A549 (cell line): ENCODE results near the gene RRP15. TPM values are rescaled to one million over a fixed set of nuclear protein-coding genes. Genes with fewer than 3 reads are reported as not detected.
A peak's percentile ranks its signal among the peaks of the same experiment; 100 is the strongest.
"Not testable (repeated sequence)": the region's sequence is repeated elsewhere in the genome, so short reads cannot be mapped to it uniquely, and the experiment has no call there.

ENCODE experiments used
- ATAC-seq, 2 experiments: fragments of 200-7000 bp in 1 of 2; fragments of >200 bp in 1 of 2; cut with Nextera tagmentation in 1 of 2; cut with Tn5 transposase in 1 of 2; 3 replicates each; pipeline versions ENCODE4 v1.8.0 to v1.9.1; 2018 to 2020; ENCODE audit warnings: mild to moderate bottlenecking in 1 of 2, moderate library complexity in 1 of 2
- CTCF ChIA-PET: fragments of 300-600 bp; sonication (Branson Sonifier 250); formaldehyde crosslinking; extraction: SDS; loops from one replicate; lab custom pipeline; 2021; ENCODE audit warnings: antibody characterized with exemption, inconsistent platforms; lab: Yijun Ruan, JAX
- POLR2A ChIA-PET: fragments of 350-600 bp; formaldehyde crosslinking; extraction: SDS; loops from one replicate; lab custom pipeline; 2021; ENCODE audit warnings: antibody characterized with exemption, inconsistent platforms; lab: Yijun Ruan, JAX
- DNase-seq, 2 experiments: peaks; one replicate each; pipeline versions ENCODE4 v3.0.0 to v3.0.0-alpha.2; 2011 to 2016; ENCODE audit warnings: low read depth in 1 of 2, low spot score in 1 of 2
- FAIRE-seq: peaks from 2 replicates; lab custom pipeline; 2011; peaks lifted over from hg19 to GRCh38; lab: Jason Lieb, UNC
- H3K27ac ChIP-seq, 2 experiments: fragments of >200 bp; sonication (Bioruptor Twin); formaldehyde crosslinking; 3 replicates each; pipeline ENCODE4 v1.5.1; 2016 to 2017
- H3K4me1 ChIP-seq: fragments of >200 bp; sonication (Bioruptor Twin); formaldehyde crosslinking; 3 replicates; pipeline ENCODE4 v1.6.1; 2016
- H3K4me2 ChIP-seq: fragments of >200 bp; sonication (Bioruptor Twin); formaldehyde crosslinking; 3 replicates; pipeline ENCODE4 v1.6.1; 2016
- H3K4me3 ChIP-seq: fragments of >200 bp; sonication (Bioruptor Twin); formaldehyde crosslinking; 3 replicates; pipeline ENCODE4 v1.5.1; 2016
- H3K9me3 ChIP-seq: fragments of >200 bp; sonication (Bioruptor Twin); formaldehyde crosslinking; 3 replicates; pipeline ENCODE4 v1.6.1; 2016
- CEBPB ChIP-seq, 2 experiments: fragments of >200 bp in 1 of 2; sonication (Bioruptor Twin) in 1 of 2; formaldehyde crosslinking in 1 of 2; IDR thresholded peaks; 2 replicates each; pipeline ENCODE4 v1.6.1; 2012 to 2016
- EHF ChIP-seq: fragments of 250-450 bp; sonication (Bioruptor Pico); IDR thresholded peaks from 2 replicates; pipeline ENCODE4 v1.5.0; 2020; ENCODE audit warnings: mild to moderate bottlenecking
- ESRRA ChIP-seq: fragments of 150-350 bp; IDR thresholded peaks from 2 replicates; pipeline ENCODE4 v1.6.1; 2014; ENCODE audit warnings: mild to moderate bottlenecking, low read length, borderline replicate concordance
- FOXS1 ChIP-seq: fragments of 250-450 bp; sonication (Bioruptor Pico); IDR thresholded peaks from 2 replicates; pipeline ENCODE4 v1.5.0; 2020; ENCODE audit warnings: mild to moderate bottlenecking, moderate library complexity
- HDAC2 ChIP-seq: fragments of 200-600 bp; sonication (generic); IDR thresholded peaks from 2 replicates; pipeline ENCODE4 v1.6.1; 2016
- KDM5A ChIP-seq: fragments of 200-600 bp; sonication (generic); IDR thresholded peaks from 2 replicates; pipeline ENCODE4 v1.6.1; 2016; ENCODE audit warnings: antibody characterized with exemption, mild to moderate bottlenecking
- MAFK ChIP-seq: fragments of 450-650 bp; IDR thresholded peaks from 2 replicates; pipeline ENCODE4 v1.6.1; 2014; ENCODE audit not compliant: partially characterized antibody
- NFE2L2 ChIP-seq: fragments of 150-350 bp; conservative IDR thresholded peaks from 2 replicates; pipeline ENCODE4 v1.6.1; 2014; ENCODE audit warnings: low read length
- NPAS2 ChIP-seq: fragments of 250-450 bp; sonication (Bioruptor Pico); IDR thresholded peaks from 2 replicates; pipeline ENCODE4 v1.8.0; 2022; ENCODE audit warnings: mild to moderate bottlenecking, moderate library complexity, borderline replicate concordance
- RAD21 ChIP-seq, 2 experiments: fragments of >200 bp in 1 of 2; sonication (Bioruptor Twin) in 1 of 2; formaldehyde crosslinking in 1 of 2; IDR thresholded peaks in 1 of 2; conservative IDR thresholded peaks in 1 of 2; 2 replicates in 1 of 2; 3 replicates in 1 of 2; pipeline ENCODE4 v1.6.1; 2012 to 2018; ENCODE audit warnings: inconsistent platforms in 1 of 2
- RARB ChIP-seq: fragments of 250-450 bp; sonication (Bioruptor Pico); IDR thresholded peaks from 2 replicates; pipeline ENCODE4 v1.8.0; 2021; ENCODE audit warnings: mild to moderate bottlenecking, moderate library complexity
- RNF2 ChIP-seq: fragments of 200-600 bp; sonication (generic); IDR thresholded peaks from 2 replicates; pipeline ENCODE4 v1.6.1; 2016; ENCODE audit warnings: low read depth, mild to moderate bottlenecking, antibody characterized with exemption, moderate library complexity, borderline replicate concordance
- TP53 ChIP-seq: fragments of 250-450 bp; sonication (Bioruptor Pico); IDR thresholded peaks from 2 replicates; pipeline ENCODE4 v1.5.0; 2021; ENCODE audit warnings: mild to moderate bottlenecking, moderate library complexity
- ZNF302 ChIP-seq: fragments of 250-450 bp; sonication (Bioruptor Pico); IDR thresholded peaks from 2 replicates; pipeline ENCODE4 v1.9.0; 2021; ENCODE audit warnings: inconsistent platforms, mild to moderate bottlenecking, moderate library complexity
- WGBS: methylation state at CpG from one replicate; pipeline ENCODE4 v1.1.6; 2017; ENCODE audit errors: missing lambda C conversion rate; 5-methylcytosine and 5-hydroxymethylcytosine counted together
- polyA plus RNA-seq, 4 experiments: library from polyadenylated mRNA; depleted of rRNA in 3 of 4; stranded (reverse); fragments of >200 nt; fragmentation: RNase III in 1 of 4; extraction: RNeasy Plus Mini Kit Qiagen cat#74134 plus additional on column Dnase treatment in 1 of 4; gene quantifications; 2 replicates in 3 of 4; 3 replicates in 1 of 4; pipeline ENCODE4 v1.2.3, GENCODE V29; 2011 to 2017
- TF ChIP-seq, protein P1 (sequence below): IDR thresholded peaks from 2 replicates; pipeline ENCODE4 v1.6.1; 2012; ENCODE audit warnings: low read depth, borderline replicate concordance
- TF ChIP-seq, protein P2 (sequence below): fragments of 200-600 bp; sonication (generic); IDR thresholded peaks from 2 replicates; pipeline ENCODE4 v1.6.1; 2016; ENCODE audit warnings: antibody characterized with exemption, mild to moderate bottlenecking, moderate library complexity
- TF ChIP-seq, protein P3 (sequence below): IDR thresholded peaks from 2 replicates; pipeline ENCODE4 v1.6.1; 2012

The RRP15 gene
- polyA plus RNA-seq, 2 of the 4 experiments (the other 2 are of a cell fraction): 15.6 to 19.5 TPM

DNA sequence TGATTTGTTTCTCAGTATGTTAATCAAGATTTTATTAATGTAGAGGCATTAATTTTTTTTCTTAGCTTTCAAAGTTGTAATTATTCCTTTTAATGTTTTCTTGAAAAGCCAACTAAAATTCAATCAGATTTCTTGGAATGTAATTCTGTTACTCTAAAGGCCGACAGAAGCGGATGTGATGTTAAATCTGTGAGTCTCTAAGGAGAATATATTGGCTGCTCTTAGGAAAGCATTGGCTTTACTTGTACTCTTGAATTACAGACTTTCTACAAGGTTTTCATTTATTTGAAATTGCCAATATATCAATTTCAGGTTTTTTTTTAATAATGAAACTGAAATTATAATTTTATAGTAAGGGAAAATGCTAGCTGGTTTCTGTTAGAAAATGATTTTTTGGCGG lies 29.2 kb downstream of the RRP15 start:
- TF ChIP-seq ESRRA: no peak
- TF ChIP-seq RNF2: no peak
- TF ChIP-seq NPAS2: no peak
- TF ChIP-seq HDAC2: no peak
- TF ChIP-seq RARB (CRISPR knock-in tag): no peak
- TF ChIP-seq EHF (CRISPR knock-in tag): no peak
- TF ChIP-seq TP53 (CRISPR knock-in tag): no peak
- no peak for TF ChIP-seq CEBPB (IDR thresholded peaks at IDR 0.05)
- TF ChIP-seq, protein P1, sequence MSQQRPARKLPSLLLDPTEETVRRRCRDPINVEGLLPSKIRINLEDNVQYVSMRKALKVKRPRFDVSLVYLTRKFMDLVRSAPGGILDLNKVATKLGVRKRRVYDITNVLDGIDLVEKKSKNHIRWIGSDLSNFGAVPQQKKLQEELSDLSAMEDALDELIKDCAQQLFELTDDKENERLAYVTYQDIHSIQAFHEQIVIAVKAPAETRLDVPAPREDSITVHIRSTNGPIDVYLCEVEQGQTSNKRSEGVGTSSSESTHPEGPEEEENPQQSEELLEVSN: no peak
- no peak for TF ChIP-seq FOXS1 (CRISPR knock-in tag)
- no peak for TF ChIP-seq MAFK
- peaks cover 6% of the 10 kb centered on the region; the same call in 1 of the 3 replicates for H3K4me1 ChIP-seq
- no peaks in the 10 kb centered on the region for H3K9me3 ChIP-seq
- no peak overlapping the region for H3K4me2 ChIP-seq
- DNase-seq: no peak
- no peak overlapping the region for H3K4me3 ChIP-seq
- CTCF ChIA-PET: no interaction called here
- POLR2A ChIA-PET: no interaction called here
- no peak overlapping the region for H3K27ac ChIP-seq
- no peak for FAIRE-seq
- WGBS: 96% methylated on average over 3 of the region's 3 CpGs
- ATAC-seq: no peak

DNA sequence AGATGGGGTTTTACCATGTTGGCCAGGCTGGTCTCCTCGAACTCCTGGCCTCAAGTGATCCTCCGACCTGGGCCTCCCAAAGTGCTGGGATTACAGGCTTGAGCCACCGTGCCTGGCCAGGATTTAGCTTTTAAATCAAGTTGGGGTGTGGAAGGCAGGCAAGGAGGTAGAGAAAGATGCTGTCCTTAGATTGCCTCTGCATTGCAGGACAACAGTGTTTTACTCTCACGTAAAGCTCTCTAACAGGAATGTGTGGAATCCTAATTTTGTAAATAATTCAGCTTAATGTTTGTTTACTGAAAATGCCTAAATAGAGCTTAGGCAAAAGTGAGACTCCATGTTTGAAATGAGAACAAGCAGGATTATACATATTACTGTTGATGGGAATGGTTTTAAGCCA lies 30.5 kb downstream of the RRP15 start:
- Histone ChIP-seq H3K4me2 (no peak overlapping the region), H3K27ac (no peak overlapping the region), H3K9me3 (no peaks in the 10 kb centered on the region), H3K4me3 (no peak overlapping the region), H3K4me1 (peaks cover 6% of the 10 kb centered on the region; the same call in 1 of the 3 replicates)
- FAIRE-seq (no peak), DNase-seq (peak in 1 of 2 experiments; percentile 31), ATAC-seq (peak in 1 of 2 experiments; percentile 58; a peak in 2 of 6 replicates)
- ChIA-PET CTCF (interaction anchor here (0.6 kb wide), 1 partner anchor 171 kb away, joined by 3 read pairs; no protein-coding TSS in a partner anchor), POLR2A (no interaction called here)
- 66% methylated on average over 4 of the region's 4 CpGs for WGBS
- TF ChIP-seq, protein P2, sequence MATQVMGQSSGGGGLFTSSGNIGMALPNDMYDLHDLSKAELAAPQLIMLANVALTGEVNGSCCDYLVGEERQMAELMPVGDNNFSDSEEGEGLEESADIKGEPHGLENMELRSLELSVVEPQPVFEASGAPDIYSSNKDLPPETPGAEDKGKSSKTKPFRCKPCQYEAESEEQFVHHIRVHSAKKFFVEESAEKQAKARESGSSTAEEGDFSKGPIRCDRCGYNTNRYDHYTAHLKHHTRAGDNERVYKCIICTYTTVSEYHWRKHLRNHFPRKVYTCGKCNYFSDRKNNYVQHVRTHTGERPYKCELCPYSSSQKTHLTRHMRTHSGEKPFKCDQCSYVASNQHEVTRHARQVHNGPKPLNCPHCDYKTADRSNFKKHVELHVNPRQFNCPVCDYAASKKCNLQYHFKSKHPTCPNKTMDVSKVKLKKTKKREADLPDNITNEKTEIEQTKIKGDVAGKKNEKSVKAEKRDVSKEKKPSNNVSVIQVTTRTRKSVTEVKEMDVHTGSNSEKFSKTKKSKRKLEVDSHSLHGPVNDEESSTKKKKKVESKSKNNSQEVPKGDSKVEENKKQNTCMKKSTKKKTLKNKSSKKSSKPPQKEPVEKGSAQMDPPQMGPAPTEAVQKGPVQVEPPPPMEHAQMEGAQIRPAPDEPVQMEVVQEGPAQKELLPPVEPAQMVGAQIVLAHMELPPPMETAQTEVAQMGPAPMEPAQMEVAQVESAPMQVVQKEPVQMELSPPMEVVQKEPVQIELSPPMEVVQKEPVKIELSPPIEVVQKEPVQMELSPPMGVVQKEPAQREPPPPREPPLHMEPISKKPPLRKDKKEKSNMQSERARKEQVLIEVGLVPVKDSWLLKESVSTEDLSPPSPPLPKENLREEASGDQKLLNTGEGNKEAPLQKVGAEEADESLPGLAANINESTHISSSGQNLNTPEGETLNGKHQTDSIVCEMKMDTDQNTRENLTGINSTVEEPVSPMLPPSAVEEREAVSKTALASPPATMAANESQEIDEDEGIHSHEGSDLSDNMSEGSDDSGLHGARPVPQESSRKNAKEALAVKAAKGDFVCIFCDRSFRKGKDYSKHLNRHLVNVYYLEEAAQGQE: no peak
- TF ChIP-seq ZNF302 (no peak), KDM5A (no peak)
- TF ChIP-seq, protein P3, sequence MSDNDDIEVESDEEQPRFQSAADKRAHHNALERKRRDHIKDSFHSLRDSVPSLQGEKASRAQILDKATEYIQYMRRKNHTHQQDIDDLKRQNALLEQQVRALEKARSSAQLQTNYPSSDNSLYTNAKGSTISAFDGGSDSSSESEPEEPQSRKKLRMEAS: no peak

DNA sequence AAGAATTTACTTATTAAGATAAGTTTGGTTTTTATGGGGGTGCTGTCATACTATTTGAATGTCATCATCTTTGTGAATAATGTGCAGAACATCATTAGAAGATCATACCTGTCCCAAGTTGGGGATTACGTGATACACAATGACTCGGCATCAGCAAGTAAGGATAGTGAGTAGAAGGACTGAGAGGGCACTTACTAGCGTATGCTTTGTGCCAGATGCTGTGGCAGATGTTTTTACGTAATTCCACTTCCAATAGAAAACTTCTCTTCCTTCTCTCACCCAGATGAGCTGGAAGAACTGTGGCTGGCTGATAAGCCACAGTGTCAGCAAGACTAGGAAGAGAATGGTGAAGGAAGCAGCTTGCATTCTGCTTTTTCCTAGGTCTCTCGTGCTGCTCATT lies 32.0 kb downstream of the RRP15 start:
- WGBS: 91% methylated on average over 5 of the region's 5 CpGs
- FAIRE-seq (no peak), ATAC-seq (peak in 1 of 2 experiments; percentile 57; a peak in 2 of 6 replicates), DNase-seq (no peak)
- ChIA-PET POLR2A (no interaction called here), CTCF (interaction anchor here (2.0 kb wide), 1 partner anchor 18 kb away, joined by 5 read pairs; no protein-coding TSS in a partner anchor)
- H3K4me3 ChIP-seq: no peak overlapping the region
- TF ChIP-seq RAD21 (conservative IDR thresholded peaks at IDR 0.05 in 1 of 2, IDR thresholded peaks at IDR 0.05 in 1 of 2): no peak
- TF ChIP-seq NFE2L2: 0 out of 2 replicates have a peak, but pooled peaks have one; percentile 8
- H3K27ac ChIP-seq: peak overlapping the region; percentile 38 to 64; a peak in 3 of 6 replicates
- peaks cover 6% of the 10 kb centered on the region; the same call in 1 of the 3 replicates for H3K4me1 ChIP-seq
- H3K9me3 ChIP-seq: no peaks in the 10 kb centered on the region
- H3K4me2 ChIP-seq: no peak overlapping the region

DNA sequence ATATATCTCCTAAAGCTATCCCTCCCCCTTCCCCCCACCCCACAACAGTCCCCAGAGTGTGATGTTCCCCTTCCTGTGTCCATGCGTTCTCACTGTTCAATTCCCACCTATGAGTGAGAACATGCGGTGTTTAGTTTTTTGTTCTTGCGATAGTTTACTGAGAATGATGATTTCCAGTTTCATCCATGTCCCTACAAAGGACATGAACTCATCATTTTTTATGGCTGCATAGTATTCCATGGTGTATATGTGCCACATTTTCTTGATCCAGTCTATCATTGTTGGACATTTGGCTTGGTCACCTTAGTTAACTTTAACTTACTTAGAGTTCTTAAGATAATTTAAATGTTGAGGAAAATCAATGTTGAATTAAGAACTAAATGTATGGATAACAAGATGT lies 35.1 kb downstream of the RRP15 start:
- H3K4me3 ChIP-seq, H3K9me3 ChIP-seq, H3K4me2 ChIP-seq, FAIRE-seq, POLR2A ChIA-PET, ATAC-seq, DNase-seq, H3K4me1 ChIP-seq, H3K27ac ChIP-seq: not testable (repeated sequence)
- CTCF ChIA-PET: interaction anchor here (1.1 to 1.4 kb wide), 2 partner anchors 10 to 1493 kb away, joined by 3 to 4 read pairs; no protein-coding TSS in a partner anchor
- 76% methylated on average over 3 of the region's 3 CpGs for WGBS
